ENCODE measurements around the gene IFITM1.
"Not testable (repeated sequence)": the region's sequence is repeated elsewhere in the genome, so short reads cannot be mapped to it uniquely, and the experiment has no call there.

IFITM1 gene

GRCh38 chr11:311013-311748 lies 2.7 kb upstream of the IFITM1 start:
- not testable (repeated sequence) for DNase-seq

GRCh38 chr11:312092-312816 lies 1.6 kb upstream of the IFITM1 start:
- no peak for DNase-seq

- DNase-seq = no peak
These were observed 495 bp upstream of the IFITM1 start for GRCh38 chr11:313304-313786.

GRCh38 chr11:314554-314875 lies 675 bp downstream of the IFITM1 start:
- not testable (repeated sequence) for DNase-seq

- no peak for DNase-seq
These were observed 1.2 kb downstream of the IFITM1 start for GRCh38 chr11:315051-315481.

- DNase-seq = no peak
These were observed 1.7 kb downstream of the IFITM1 start for GRCh38 chr11:315516-315994.

- DNase-seq = no peak
These were observed 2.3 kb downstream of the IFITM1 start for GRCh38 chr11:316031-316701.

- DNase-seq = no peak
These were observed 3.1 kb downstream of the IFITM1 start for GRCh38 chr11:316891-317301.

- DNase-seq = not testable (repeated sequence)
These were observed 4.0 kb downstream of the IFITM1 start for GRCh38 chr11:317668-318404.

GRCh38 chr11:318405-319120 lies 4.7 kb downstream of the IFITM1 start:
- DNase-seq = not testable (repeated sequence)

GRCh38 chr11:319121-319887 lies 5.5 kb downstream of the IFITM1 start:
- DNase-seq = not testable (repeated sequence)

GRCh38 chr11:319888-320273 lies 6.0 kb downstream of the IFITM1 start:
- DNase-seq = not testable (repeated sequence)

GRCh38 chr11:324156-324555 lies 10.3 kb downstream of the IFITM1 start:
- DNase-seq = no peak

- DNase-seq = not testable (repeated sequence)
These were observed 11.0 kb downstream of the IFITM1 start for GRCh38 chr11:324593-325517.

GRCh38 chr11:325796-326591 lies 12.2 kb downstream of the IFITM1 start:
- DNase-seq = no peak

- no peak for DNase-seq
These were observed 12.7 kb downstream of the IFITM1 start for GRCh38 chr11:326592-326841.

GRCh38 chr11:326842-327580 lies 13.2 kb downstream of the IFITM1 start:
- DNase-seq = no peak

- DNase-seq = no peak
These were observed 13.7 kb downstream of the IFITM1 start for GRCh38 chr11:327581-327923.

GRCh38 chr11:328012-328411 lies 14.2 kb downstream of the IFITM1 start:
- no peak for DNase-seq
